GM18873 (cell line): ENCODE measurements around the gene SLC6A6.

Experiments
- ATAC-seq: cut with Tn5 transposase; IDR thresholded peaks from one replicate; pipeline ENCODE4 v1.9.1; 2021; ENCODE audit warnings: mild to moderate bottlenecking, moderate library complexity, moderate number of reproducible peaks; ENCODE audit not compliant: unreplicated experiment, low FRiP score

The SLC6A6 gene

GRCh38 chr3:14478956-14479550, 76.6 kb downstream of the SLC6A6 start:
- no peak for ATAC-seq

- ATAC-seq = no peak
Observed at GRCh38 chr3:14479591-14479990, 77.2 kb downstream of the SLC6A6 start.

DNA sequence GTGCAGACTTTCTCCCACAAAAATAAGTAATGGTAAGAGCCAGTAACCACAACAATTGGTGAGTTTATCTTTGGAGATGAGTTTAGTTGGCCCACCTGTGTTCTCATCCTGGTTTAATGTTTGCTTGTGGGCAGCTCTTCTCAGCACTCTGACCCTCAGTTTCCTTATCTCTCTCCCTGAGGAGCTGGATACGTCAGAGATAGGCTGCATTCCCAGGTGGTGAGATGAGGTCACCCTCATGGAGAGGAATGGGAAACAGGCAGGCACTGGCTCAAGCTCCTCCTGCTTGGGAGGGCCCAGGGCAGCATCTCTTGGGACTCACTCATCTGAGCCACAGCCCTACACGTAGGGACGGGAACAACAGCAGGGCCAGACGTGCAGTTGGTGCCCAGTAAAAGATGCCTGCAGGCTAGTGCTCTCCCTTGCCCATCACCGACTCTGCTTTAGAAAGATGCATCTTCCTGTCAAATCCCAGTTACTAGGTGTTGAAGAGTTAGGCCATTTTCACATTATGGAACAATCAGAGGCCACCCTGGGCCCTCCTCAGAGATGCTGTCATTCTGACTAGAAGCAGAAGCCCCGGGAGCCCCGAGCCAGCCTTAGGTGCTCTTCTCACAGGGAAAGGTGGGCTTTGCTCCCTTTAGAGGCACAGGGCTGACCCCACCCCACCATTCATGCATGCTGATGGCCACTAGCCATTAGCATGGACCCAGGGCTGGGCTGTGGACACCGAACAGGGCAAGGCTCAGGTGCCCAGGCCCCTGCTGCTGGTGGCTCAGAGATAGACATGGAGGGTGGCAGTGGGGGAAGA, 78.0 kb downstream of the SLC6A6 start:
- no peak for ATAC-seq

DNA sequence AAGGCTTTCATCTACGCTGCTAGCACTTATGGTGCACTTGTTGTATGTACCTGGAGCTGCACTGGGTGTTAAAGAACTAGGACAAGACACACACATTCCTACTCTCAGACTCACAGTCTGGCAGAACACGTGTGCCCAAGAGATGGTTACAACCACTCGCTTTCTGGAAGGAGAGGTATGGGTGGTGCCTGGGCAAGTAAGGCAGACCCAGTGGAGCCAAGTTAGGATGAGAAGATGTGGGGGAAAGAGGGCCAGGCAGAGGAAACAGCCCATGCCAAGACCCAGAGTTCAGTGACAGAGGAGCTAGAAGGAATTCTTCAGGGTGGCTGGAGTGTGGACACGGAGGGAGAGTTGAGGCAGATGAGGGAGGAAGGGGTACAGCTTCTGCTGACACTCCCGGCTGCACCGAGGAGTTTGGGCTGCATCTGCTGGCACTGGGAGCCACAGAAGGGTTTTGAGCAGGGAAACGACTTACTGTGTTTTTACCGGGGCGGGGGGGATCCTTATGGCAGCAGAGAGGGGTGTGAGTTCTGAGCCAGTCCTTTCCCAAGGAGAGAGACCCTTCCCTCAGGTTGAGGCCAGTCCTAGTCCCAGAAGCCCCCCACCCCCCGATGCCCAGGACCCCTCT, 78.7 kb downstream of the SLC6A6 start:
- no peak for ATAC-seq

DNA sequence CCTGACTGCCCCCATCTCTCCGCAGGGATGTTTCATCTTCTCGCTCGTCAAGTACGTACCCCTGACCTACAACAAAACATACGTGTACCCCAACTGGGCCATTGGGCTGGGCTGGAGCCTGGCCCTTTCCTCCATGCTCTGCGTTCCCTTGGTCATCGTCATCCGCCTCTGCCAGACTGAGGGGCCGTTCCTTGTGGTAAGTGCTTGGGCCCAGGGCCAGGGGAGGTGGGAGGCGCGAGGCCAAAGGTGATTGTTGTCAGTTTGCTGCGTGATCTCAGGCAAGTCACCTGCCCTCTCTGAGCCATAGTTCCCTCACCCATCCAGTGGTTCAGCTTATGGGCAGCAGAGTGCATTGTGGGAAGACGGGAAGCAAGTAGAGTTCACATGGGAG, 79.2 kb downstream of the SLC6A6 start:
- ATAC-seq = no peak

DNA sequence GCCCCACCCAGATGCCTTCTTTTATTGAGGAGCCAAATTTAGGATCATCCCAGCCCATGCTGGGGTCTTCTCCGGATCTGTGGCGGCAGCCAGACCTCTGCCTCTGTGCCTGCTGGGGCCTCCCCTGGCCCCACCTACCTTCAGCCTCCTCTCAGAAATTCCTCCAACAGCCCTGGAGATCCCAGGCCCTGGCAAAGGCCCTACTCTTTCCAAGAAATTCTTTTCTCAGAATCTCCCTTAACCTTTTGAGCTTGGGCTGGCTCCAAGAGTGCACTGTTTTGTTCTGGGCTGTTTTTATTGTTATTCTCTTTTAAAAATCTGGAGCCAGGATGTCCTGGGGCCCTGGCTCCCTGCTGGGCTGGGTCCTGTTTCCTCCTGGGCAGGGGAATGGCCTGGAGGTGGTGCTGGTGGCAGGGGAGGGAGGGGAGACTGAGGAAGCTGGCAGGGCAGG, 79.9 kb downstream of the SLC6A6 start:
- no peak for ATAC-seq

DNA sequence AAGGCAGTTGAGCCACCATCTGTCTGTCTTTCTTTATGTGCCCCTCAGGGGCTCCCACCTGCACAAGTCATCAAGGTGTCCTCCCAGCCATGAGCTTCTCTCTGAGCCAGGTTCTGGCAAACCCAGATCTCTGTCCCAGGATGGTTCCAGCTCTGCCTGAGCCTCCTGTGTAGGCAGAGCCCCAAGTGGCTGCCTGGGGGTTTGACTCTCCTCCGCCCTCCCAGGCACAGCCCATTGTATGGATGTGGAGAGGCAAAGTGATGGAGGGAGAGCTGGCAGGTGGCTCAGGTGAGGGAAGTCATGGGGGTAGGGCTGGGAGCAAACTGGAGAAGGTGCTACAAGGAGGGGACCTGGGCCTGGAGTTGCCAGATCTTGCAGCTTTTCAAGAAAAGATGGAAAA, 80.9 kb downstream of the SLC6A6 start:
- no peak for ATAC-seq

- ATAC-seq = no peak
Observed at GRCh38 chr3:14484741-14485140, 82.3 kb downstream of the SLC6A6 start.

DNA sequence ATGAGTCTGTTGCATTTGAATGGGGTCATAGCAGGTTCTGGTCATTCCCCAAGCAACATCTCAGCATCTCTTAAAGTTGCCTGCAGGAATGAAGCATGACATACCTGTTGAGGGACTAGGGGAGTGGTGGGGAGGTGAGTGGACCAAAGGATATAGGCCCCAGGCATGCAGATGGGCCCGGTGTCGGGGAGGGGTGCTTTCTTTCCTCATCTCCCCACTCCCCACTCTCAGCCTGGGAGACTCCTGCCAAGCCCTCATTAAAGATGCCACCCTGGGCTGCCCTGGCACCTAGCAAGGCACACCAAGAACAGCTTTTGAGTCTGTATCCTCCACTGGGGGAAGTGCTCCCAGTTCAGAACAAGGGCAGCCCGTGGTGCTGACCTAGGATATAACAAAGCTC, 83.6 kb downstream of the SLC6A6 start:
- ATAC-seq = no peak

DNA sequence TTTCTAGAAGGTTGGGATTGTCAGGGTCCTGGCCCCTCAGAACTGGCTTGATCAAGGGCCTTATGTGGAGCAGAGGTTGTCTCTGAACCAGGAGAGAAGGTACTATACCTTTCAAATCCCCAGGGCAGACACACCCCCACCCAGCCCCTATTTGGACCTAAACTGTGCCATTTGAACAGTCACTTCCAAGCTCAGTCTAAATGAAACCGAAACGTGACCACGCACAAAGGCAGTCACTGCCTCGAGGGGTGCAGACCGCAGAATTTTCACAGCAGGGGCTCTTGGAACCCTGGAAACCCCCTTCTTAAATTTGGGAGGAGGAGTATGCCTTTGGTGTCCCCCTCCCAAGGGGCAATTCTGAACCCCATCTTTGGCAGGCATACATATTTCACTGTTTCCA, 84.1 kb downstream of the SLC6A6 start:
- peak; percentile 75 for ATAC-seq

- ATAC-seq = no peak
Observed at GRCh38 chr3:14487086-14487485, 84.7 kb downstream of the SLC6A6 start.

- no peak for ATAC-seq
Observed at GRCh38 chr3:14487821-14488220, 85.4 kb downstream of the SLC6A6 start.

DNA sequence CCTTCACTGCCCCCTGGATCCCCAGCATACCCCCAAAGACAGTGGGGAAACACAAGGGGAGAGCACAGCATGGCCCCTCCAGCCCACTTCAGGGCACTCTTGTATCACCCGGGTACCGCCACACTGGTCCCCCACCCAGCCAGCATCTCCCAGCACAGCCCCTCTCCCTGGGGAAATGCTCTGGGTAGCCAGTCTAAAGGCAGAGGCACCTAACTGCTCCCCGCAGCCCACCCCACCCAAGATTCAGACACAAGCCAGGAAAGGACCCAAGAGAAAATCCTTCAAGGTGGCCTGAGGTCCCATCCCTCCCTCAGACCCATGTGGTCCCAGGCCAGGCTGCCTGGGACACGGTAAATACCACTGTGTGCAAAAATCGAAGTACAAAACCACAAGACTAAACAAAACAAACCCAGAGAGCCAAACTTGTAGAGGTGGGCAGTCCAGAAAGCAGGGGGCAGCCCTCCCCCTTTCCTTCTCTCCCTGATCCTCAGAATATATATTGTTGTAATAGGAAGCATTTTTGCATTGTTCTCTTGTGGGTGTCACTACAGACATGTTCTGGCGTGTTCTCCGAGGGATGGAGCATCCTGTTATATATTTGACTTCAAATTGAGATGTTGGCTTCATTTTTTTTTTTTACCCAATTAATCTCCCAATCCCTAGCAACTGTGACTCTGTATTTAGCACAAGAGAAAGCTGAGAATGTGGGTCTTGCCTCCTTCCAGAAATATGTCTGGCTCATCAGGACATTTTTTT, 86.1 kb downstream of the SLC6A6 start:
- ATAC-seq = no peak

DNA sequence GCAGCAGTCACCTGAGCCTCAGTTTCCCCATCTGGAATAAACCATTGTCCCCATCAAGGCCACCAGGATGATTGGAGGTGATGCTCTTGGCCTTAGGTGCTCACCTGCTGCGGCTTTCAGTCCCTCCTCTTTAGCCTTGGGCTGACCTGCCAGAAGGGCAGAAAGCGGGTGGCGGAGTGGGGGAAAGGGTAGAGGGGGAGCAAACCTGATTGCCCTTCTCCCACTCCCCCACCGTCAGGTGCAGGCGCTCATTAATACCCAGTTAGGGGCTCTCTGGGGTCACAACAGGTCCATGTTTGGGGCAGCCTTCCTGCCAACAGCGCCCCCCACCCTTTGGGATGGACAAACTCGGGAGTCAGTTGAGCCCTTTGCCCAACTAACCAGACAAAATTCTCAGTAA, 87.2 kb downstream of the SLC6A6 start:
- no peak for ATAC-seq

DNA sequence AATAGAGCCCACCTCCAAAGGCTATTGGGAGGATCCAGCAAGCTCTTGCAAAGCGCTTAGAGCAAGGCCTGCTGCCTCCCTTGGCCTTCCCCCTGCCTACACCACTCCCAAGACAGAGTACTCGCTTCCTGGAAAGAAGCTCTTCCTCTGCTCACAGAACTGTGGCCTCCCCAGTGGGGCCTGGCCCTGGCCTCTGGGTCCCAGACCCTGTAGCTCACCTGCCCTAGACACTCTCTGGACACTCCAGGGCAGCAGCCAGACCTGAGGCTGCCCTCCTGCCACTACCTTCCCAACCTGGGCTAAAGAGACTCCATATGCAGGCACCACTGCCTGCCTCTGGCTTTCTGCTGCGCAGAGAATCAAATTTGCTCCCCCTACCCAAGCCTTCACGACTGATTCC, 87.8 kb downstream of the SLC6A6 start:
- no peak for ATAC-seq

DNA sequence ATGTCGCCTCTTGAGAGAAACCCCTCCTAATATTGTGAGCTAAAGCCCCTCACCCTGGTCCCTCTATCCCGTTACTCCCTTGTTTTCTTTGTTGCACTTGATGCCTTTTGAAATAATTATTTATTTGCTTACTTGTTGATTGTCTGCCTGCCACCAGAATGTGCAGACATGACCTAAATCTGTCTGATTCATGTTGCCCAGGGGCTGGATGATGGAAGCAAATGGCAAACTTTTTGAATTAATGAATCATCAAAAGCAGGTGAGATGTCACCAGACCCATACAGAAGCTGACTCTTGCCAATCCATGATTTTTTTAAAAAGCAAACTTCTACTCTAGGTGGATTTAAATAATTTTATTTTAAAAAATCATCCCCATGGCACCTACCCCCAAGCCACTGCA, 88.4 kb downstream of the SLC6A6 start:
- no peak for ATAC-seq

GRCh38 chr3:14491396-14492190, 89.2 kb downstream of the SLC6A6 start:
- ATAC-seq = no peak

- ATAC-seq = no peak
Observed at GRCh38 chr3:14492948-14493881, 90.8 kb downstream of the SLC6A6 start.

DNA sequence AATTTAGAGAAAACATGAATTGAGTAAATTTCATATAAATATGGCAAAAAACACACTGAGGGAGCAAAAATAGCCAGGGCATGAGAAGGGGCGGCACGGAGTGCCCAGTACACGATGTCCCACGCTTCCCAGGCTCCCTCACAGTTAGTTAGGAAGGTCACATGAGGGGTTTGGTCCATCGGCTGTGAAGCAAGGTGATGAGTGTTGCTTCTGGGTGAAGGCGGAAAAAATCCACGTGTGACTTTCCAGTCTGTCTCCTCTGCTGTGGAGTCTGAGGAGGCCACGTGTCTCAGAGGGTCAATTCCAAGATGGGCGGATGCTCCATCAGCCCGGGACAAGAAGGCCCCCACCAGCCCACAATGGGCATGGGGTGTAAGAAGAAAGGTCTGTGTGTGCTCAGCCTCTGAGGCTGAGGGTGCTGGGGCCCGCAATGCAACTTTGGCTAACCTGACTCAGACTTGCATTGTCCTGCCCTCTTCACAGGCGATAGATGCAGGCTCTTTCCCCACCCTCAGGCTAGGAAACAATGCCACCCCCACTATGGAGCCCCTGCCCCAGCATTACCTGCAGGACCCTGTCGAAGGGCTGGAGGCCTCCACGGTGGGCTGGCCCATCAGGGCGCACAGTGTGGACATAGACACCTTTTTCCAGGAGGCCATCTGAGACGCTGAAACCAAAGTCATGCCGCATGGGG, 92.0 kb downstream of the SLC6A6 start:
- ATAC-seq = no peak
